ENCODE results near the gene ADIG.

The ADIG gene

GRCh38 chr20:38581013-38581412 lies at the start of gene ADIG:
Gene ADIG, plus strand, starts transcription at chr20:38581197. Its CDS starts 54 bp downstream, at chr20:38581251.
- peaks cover 2% of the 10 kb centered on the region; the same call in 1 of the 2 replicates for H3K36me3 ChIP-seq (ENCODE audit: control insufficient read depth, insufficient read depth, low read length)
- no peak within 1 kb of the TSS for H3K4me3 ChIP-seq (replicated peaks; ENCODE audit: low read depth, low read length)
- TF ChIP-seq CTCF (IDR thresholded peaks at IDR 0.05; ENCODE audit: insufficient read depth, low read length, poor library complexity, severe bottlenecking), result no peak
- H3K27me3 ChIP-seq (replicated peaks; ENCODE audit: control insufficient read depth, insufficient read depth, low read length), result no peaks in the 10 kb centered on the region
- DNase-seq (ENCODE audit: extremely low read depth, insufficient read length), result no peak

GRCh38 chr20:38534756-38535155 lies 46.2 kb upstream of the ADIG start:
- H3K27me3 ChIP-seq (replicated peaks; ENCODE audit: control insufficient read depth, insufficient read depth, low read length), result no peaks in the 10 kb centered on the region
- no peak overlapping the region for H3K4me3 ChIP-seq (replicated peaks; ENCODE audit: low read depth, low read length)
- TF ChIP-seq CTCF (IDR thresholded peaks at IDR 0.05; ENCODE audit: insufficient read depth, low read length, poor library complexity, severe bottlenecking), result no peak
- no peak for DNase-seq (ENCODE audit: extremely low read depth, insufficient read length)
- peaks cover 4% of the 10 kb centered on the region for H3K36me3 ChIP-seq (ENCODE audit: control insufficient read depth, insufficient read depth, low read length)

DNA sequence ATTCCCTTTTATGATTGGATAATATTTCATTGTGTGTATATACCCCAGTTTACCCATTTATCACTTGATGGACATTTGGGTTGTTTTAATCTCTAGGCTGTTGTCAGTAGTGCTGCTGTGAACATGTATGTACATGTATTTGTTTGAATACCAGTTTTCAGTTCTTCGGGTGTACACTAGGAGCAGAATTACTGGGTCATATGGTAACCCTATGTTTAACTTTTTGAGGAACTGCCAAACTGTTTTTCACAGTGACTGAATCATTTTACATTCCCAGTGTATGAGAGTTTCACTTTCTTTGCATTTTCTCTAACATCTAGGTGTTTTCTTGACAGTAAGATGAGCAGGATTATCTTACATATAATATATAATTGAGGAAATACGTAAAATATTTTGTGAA lies 44.7 kb upstream of the ADIG start:
- H3K4me3 ChIP-seq (replicated peaks; ENCODE audit: low read depth, low read length), result no peak overlapping the region
- no peaks in the 10 kb centered on the region for H3K27me3 ChIP-seq (replicated peaks; ENCODE audit: control insufficient read depth, insufficient read depth, low read length)
- H3K36me3 ChIP-seq (ENCODE audit: control insufficient read depth, insufficient read depth, low read length), result peaks cover 4% of the 10 kb centered on the region
- no peak for TF ChIP-seq CTCF (IDR thresholded peaks at IDR 0.05; ENCODE audit: insufficient read depth, low read length, poor library complexity, severe bottlenecking)
- DNase-seq (ENCODE audit: extremely low read depth, insufficient read length), result no peak

DNA sequence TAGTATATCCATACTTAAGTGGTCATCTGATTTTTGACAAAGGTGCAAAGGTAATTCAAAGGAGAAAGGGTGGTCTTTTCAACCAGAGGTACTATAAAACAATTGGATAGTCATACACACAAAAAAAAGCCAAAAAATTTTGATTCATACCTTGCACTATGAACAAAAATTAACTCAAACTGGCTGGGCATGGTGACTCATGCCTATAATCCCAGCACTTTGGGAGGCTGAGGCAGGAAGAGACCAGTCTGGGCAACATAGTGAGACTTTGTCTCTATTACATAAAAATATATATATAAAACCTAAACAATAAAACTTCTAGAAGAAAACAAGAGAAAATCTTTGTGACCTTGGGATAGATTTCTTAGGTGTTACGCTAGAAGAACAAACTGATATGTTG lies 43.8 kb upstream of the ADIG start:
- peaks cover 4% of the 10 kb centered on the region for H3K36me3 ChIP-seq (ENCODE audit: control insufficient read depth, insufficient read depth, low read length)
- no peak for DNase-seq (ENCODE audit: extremely low read depth, insufficient read length)
- H3K4me3 ChIP-seq (replicated peaks; ENCODE audit: low read depth, low read length), result no peak overlapping the region
- no peaks in the 10 kb centered on the region for H3K27me3 ChIP-seq (replicated peaks; ENCODE audit: control insufficient read depth, insufficient read depth, low read length)
- no peak for TF ChIP-seq CTCF (IDR thresholded peaks at IDR 0.05; ENCODE audit: insufficient read depth, low read length, poor library complexity, severe bottlenecking)

- DNase-seq (ENCODE audit: extremely low read depth, insufficient read length), result no peak
- peaks cover 4% of the 10 kb centered on the region for H3K36me3 ChIP-seq (ENCODE audit: control insufficient read depth, insufficient read depth, low read length)
- H3K27me3 ChIP-seq (replicated peaks; ENCODE audit: control insufficient read depth, insufficient read depth, low read length), result no peaks in the 10 kb centered on the region
- H3K4me3 ChIP-seq (replicated peaks; ENCODE audit: low read depth, low read length), result no peak overlapping the region
- no peak for TF ChIP-seq CTCF (IDR thresholded peaks at IDR 0.05; ENCODE audit: insufficient read depth, low read length, poor library complexity, severe bottlenecking)
These were observed 42.2 kb upstream of the ADIG start for GRCh38 chr20:38538789-38539188.
